Fibroblast of lung (primary cell): ENCODE measurements around the gene THSD7B.

Source experiments
- CTCF ChIP-seq, 2 donors: IDR thresholded peaks in 1 of 2; conservative IDR thresholded peaks in 1 of 2; 1 replicate in 1 of 2; 2 replicates in 1 of 2; pipeline ENCODE4 v1.5.1; 2011 to 2012; ENCODE audit warnings: low read length in 2 of 2, control low read depth in 1 of 2, inconsistent platforms in 1 of 2, low read depth in 1 of 2, mild to moderate bottlenecking in 1 of 2
- EZH2 ChIP-seq: IDR thresholded peaks from 2 replicates; pipeline ENCODE4 v1.5.1; 2012; ENCODE audit warnings: low read length, control low read depth, mild to moderate bottlenecking; ENCODE audit errors: missing control alignments

DNA sequence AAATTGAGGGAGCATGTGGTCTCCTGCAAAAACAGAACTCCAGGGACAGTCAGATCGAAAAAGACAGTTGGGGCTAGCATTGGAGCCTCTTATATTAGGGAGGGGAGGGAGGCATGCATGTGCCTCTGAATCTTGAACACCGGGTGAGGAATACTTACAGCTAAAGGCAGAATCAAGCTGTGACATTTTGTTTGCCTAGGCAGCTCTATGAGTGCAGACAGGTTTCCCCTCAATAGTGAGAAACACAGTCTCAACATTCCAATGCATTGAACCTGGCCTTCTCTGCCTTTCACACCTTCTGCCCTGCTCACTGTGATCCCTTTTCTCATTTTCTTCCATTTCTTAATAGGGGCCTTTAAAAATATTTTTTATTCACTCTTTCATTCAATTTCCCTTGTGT lies 140.4 kb downstream of the THSD7B start:
- TF ChIP-seq CTCF (conservative IDR thresholded peaks at IDR 0.05 in 1 of 2, IDR thresholded peaks at IDR 0.05 in 1 of 2; ENCODE audit: low read depth in 1 of 2, low read length in 2 of 2) (no peak), EZH2 (no peak)
